GM06990 (cell line): ENCODE data around the gene NGRN.

Experiments
- DNase-seq: peaks from one replicate; pipeline ENCODE4 v3.0.0-alpha.2; 2011; ENCODE audit not compliant: insufficient read length; ENCODE audit errors: extremely low read depth
- H3K27me3 ChIP-seq: replicated peaks from 2 replicates; pipeline ENCODE4 v1.6.0; 2011; ENCODE audit warnings: low read length; ENCODE audit not compliant: control insufficient read depth, insufficient read depth
- H3K36me3 ChIP-seq: 2 replicates; pipeline ENCODE4 v1.5.1; 2011; ENCODE audit warnings: low read length; ENCODE audit not compliant: control insufficient read depth, insufficient read depth
- H3K4me3 ChIP-seq: replicated peaks from 2 replicates; pipeline ENCODE4 v1.5.1; 2011; ENCODE audit warnings: low read depth, mild to moderate bottlenecking, control low read depth, low read length
- TF ChIP-seq, protein P1 (sequence below): IDR thresholded peaks from 2 replicates; pipeline ENCODE4 v1.5.1; 2011; ENCODE audit warnings: low read length, control low read depth, mild to moderate bottlenecking, inconsistent platforms; ENCODE audit not compliant: insufficient read depth, poor library complexity, severe bottlenecking

Gene NGRN

DNA sequence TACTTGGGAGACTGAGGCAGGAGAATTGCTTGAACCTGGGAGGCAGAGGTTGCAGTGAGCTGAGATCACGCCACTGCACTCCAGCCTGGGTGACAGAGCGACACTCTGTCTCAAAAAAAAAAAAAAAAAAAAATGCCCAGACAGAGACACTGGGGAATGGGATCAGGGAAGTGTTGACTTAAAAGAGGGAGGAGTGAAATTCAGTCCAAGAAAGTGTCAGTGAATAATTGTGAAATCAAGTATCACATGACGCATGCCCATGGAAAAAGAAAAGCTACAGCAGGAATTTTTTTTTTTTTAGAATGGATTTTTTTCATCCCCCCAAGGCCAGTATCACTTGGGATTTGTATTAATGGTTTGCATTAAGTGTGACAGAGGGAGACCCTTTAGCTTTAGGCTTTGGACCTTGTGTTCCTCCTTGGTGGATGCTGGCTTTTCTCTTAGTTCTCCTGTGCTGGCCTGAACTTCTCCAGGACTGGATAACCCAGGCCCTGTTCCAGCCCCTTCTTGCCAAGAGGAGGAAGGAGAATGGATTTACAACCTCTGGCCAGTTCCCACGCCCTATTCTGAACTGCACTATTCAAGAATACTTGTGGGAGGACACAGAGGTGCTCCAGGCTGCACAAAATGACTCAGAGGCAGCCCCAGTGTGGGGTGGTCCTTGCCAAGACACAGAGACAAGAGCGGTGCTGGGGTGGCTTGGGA is 50.0 kb downstream of the NGRN start:
- TF ChIP-seq, protein P1, sequence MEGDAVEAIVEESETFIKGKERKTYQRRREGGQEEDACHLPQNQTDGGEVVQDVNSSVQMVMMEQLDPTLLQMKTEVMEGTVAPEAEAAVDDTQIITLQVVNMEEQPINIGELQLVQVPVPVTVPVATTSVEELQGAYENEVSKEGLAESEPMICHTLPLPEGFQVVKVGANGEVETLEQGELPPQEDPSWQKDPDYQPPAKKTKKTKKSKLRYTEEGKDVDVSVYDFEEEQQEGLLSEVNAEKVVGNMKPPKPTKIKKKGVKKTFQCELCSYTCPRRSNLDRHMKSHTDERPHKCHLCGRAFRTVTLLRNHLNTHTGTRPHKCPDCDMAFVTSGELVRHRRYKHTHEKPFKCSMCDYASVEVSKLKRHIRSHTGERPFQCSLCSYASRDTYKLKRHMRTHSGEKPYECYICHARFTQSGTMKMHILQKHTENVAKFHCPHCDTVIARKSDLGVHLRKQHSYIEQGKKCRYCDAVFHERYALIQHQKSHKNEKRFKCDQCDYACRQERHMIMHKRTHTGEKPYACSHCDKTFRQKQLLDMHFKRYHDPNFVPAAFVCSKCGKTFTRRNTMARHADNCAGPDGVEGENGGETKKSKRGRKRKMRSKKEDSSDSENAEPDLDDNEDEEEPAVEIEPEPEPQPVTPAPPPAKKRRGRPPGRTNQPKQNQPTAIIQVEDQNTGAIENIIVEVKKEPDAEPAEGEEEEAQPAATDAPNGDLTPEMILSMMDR = no peak
- DNase-seq = no peak
- no peaks in the 10 kb centered on the region for H3K36me3 ChIP-seq
- H3K4me3 ChIP-seq = no peak overlapping the region
- no peaks in the 10 kb centered on the region for H3K27me3 ChIP-seq

DNA sequence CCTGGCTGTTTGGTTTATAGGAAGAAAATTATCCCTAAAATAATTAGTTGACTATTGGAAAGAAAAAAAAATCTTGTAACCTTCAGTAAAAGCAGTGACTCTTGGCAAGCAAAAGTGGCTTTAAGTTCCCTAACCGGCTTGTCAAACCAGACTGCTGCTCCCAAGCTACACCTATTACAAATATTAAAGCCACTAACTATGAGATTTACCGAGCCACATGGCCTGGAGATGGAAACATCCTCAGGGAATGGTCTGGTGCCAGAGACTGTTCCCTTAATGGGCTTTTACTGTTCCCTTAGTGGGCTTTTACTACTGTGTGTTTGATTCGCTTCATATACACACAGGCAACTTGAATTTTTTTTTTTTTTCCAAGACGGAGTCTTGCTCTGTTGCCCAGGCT is 50.7 kb downstream of the NGRN start:
- Histone ChIP-seq H3K36me3 (no peaks in the 10 kb centered on the region), H3K4me3 (no peak overlapping the region), H3K27me3 (no peaks in the 10 kb centered on the region)
- TF ChIP-seq, protein P1 = no peak
- no peak for DNase-seq

DNA sequence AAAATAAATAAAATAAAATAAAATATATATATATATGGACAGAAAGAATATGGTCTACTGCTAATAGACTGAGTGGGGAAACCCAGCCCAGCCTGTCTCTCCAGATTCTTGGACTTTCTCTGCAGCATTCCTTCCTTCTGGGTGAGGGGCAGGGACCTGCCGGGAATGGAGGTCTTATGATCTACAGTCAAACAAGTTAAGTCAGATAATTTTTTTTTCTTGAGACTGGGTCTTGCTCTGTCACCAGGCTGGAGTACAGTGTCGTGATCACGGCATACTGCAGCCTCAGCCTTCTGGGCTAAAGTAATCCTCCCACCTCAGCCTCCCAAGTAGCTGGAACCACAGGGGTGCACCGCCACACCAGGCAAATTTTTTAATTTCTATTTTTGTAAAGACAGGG is 53.1 kb downstream of the NGRN start:
- no peaks in the 10 kb centered on the region for H3K27me3 ChIP-seq

DNA sequence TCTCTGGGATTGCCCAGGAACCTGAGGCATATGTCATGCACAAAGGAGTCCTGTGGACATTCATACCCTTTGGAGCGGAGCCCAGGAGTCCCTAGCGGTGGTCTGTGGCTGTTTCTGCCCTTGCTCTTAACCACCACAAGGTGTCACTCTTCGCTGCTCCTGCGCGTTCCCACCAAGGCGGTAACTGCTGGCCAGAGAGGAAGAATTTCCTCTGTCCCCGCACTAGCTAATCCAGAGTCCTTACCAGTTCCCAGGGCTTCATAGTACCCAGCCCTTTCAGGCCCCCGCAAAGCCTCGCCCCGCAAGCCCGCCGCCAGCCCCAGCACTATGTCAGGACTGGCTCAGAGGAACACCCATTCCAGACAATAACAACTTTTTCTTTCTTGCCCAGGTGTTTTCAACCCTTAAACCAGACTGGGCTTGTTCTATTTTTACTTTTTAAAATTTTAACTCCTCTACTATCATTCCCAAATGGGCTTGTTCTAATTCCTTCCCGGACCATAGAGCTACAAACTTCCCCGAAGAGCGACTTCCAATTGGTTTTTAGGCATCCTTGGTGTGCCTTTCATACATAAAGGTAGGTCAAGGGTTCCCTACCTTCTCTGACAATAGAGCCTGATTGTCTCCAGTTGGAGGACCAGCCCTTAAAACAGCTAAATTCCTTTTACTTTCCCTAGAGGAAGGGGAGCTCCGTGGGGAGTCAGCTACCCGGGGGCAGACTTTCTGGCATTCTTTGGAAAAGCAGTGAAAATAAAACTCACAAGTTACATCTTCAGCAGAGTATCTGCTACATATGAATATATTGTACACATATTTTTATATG is 54.8 kb downstream of the NGRN start:
- Histone ChIP-seq H3K4me3 (no peak overlapping the region), H3K27me3 (no peaks in the 10 kb centered on the region), H3K36me3 (no peaks in the 10 kb centered on the region)
- DNase-seq = peak; percentile 51
- TF ChIP-seq, protein P1 = peak; percentile 99

More for the DNA sequence above, 53.1 kb downstream of the NGRN start:
- no peak for DNase-seq
- TF ChIP-seq, protein P1 = no peak
- Histone ChIP-seq H3K36me3 (no peaks in the 10 kb centered on the region), H3K4me3 (no peak overlapping the region)

DNA sequence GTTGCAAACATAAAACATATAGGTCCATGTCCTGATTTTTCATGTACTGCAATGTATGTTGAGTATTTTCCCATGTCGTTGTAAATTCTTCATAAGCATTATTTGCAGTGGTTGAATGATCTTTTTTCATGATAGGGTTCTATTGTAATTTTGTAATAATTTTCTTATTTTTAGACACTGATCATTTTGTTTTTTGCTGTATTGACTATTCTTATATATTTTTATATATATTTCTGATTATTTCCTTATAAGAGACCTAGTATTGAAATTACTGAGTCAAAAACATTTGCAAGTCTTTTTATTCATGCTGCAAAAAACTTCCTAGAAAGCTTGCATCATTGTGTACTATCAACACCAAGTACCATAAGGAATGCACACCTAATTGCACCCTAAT is 55.4 kb downstream of the NGRN start:
- Histone ChIP-seq H3K4me3 (no peak overlapping the region), H3K27me3 (no peaks in the 10 kb centered on the region), H3K36me3 (no peaks in the 10 kb centered on the region)
- no peak for DNase-seq
- TF ChIP-seq, protein P1 = no peak
